Measurements from ENCODE around the gene MYO1E. TPM values are rescaled to one million over a fixed set of nuclear protein-coding genes. Genes with fewer than 3 reads are reported as not detected.

The MYO1E gene
- total and polyA plus RNA-seq, 2 of the 4 experiments (the other 2 are of a cell fraction): 13.4 to 37.3 TPM

GRCh38 chr15:59174151-59174834 lies 198.4 kb downstream of the MYO1E start:
- Histone ChIP-seq H2AFZ (replicated peaks; ENCODE audit: low read length, poor library complexity) (peak overlapping the region; percentile 60), H3K9me1 (ENCODE audit: insufficient read depth, low read length) (peaks cover 10% of the 10 kb centered on the region), H4K20me1 (ENCODE audit: insufficient read depth, low read length) (peaks cover 11% of the 10 kb centered on the region), H3K9ac (ENCODE audit: low read depth, low read length) (no peak overlapping the region), H3K9me3 (ENCODE audit: control insufficient read depth, insufficient read depth, low read length) (no peaks in the 10 kb centered on the region), H4K8ac (ENCODE audit: low read depth in 2 of 2, low read length in 2 of 2) (peak overlapping the region in 1 of 2 experiments; percentile 83; a peak in 1 of 4 replicates), H3K56ac (ENCODE audit: extremely low read depth, insufficient read depth, low read length) (no peak overlapping the region), H3K4ac (ENCODE audit: low read depth, low read length) (peak overlapping the region; percentile 74), H3K14ac (replicated peaks; ENCODE audit: low read depth, low read length) (peak overlapping the region; percentile 53; the same call in 1 of the 2 replicates), H3K18ac (ENCODE audit: low read depth, low read length) (peak overlapping the region; percentile 21; the same call in 1 of the 2 replicates), H3K27me3 (ENCODE audit: control insufficient read depth, insufficient read depth, low read length) (no peaks in the 10 kb centered on the region), H2BK20ac (ENCODE audit: low read depth, low read length) (peak overlapping the region; percentile 68; the same call in 1 of the 2 replicates), H2AK9ac (replicated peaks; ENCODE audit: low read depth, low read length, poor library complexity) (peak overlapping the region; percentile 47), H2BK5ac (ENCODE audit: low read depth, low read length, poor library complexity, severe bottlenecking) (peak overlapping the region; percentile 84), H3K4me3 (ENCODE audit: insufficient read depth, low read depth, low read length) (no peak overlapping the region), H4K5ac (ENCODE audit: low read depth, low read length) (peak overlapping the region; percentile 43; the same call in 1 of the 2 replicates), H3K4me2 (ENCODE audit: low read depth, low read length) (no peak overlapping the region), H3K79me1 (ENCODE audit: low read depth in 1 of 2, low read length in 2 of 2) (peaks cover 0 to 10% of the 10 kb centered on the region in 2 experiments; a peak in 1 of 4 replicates), H2BK120ac (ENCODE audit: low read depth, low read length) (peak overlapping the region; percentile 84), H3K23ac (ENCODE audit: low read depth, low read length) (peak overlapping the region; percentile 10; the same call in 1 of the 2 replicates), H3K36me3 (ENCODE audit: control insufficient read depth, insufficient read depth, low read length) (peaks cover 20% of the 10 kb centered on the region), H3K27ac (ENCODE audit: insufficient read depth, low read length) (peak overlapping the region; percentile 59; the same call in 1 of the 2 replicates), H2BK15ac (ENCODE audit: low read depth, low read length) (peak overlapping the region; percentile 55; the same call in 2 of the 3 replicates), H4K91ac (ENCODE audit: insufficient read depth, low read depth, low read length) (peak overlapping the region; percentile 51), H3K4me1 (ENCODE audit: control insufficient read depth, insufficient read depth, low read length) (peaks cover 17% of the 10 kb centered on the region), H2AK5ac (ENCODE audit: low read depth, low read length) (peak overlapping the region; percentile 83; the same call in 1 of the 2 replicates)
- POLR2A ChIA-PET (ENCODE audit: unreplicated experiment): interaction anchor here (0.5 kb wide), 1 partner anchor 26 kb away, joined by 6 read pairs; no protein-coding TSS in a partner anchor
- DNase-seq (peak; percentile 36), ATAC-seq (ENCODE audit: low read depth) (no peak)
- in situ Hi-C loops (cut with MboI; ENCODE audit: low sequenced_read_pairs) (loop anchor here (10.0 kb wide), 1 partner anchor 201 kb away; the partner anchor contains the start of gene MYO1E), dilution Hi-C loops (cut with HindIII; ENCODE audit: low sequenced_read_pairs, unreplicated experiment) (no loop called here), intact Hi-C loops (cut with micrococcal nuclease) (no loop called here)
- TF ChIP-seq, protein P1, sequence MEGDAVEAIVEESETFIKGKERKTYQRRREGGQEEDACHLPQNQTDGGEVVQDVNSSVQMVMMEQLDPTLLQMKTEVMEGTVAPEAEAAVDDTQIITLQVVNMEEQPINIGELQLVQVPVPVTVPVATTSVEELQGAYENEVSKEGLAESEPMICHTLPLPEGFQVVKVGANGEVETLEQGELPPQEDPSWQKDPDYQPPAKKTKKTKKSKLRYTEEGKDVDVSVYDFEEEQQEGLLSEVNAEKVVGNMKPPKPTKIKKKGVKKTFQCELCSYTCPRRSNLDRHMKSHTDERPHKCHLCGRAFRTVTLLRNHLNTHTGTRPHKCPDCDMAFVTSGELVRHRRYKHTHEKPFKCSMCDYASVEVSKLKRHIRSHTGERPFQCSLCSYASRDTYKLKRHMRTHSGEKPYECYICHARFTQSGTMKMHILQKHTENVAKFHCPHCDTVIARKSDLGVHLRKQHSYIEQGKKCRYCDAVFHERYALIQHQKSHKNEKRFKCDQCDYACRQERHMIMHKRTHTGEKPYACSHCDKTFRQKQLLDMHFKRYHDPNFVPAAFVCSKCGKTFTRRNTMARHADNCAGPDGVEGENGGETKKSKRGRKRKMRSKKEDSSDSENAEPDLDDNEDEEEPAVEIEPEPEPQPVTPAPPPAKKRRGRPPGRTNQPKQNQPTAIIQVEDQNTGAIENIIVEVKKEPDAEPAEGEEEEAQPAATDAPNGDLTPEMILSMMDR (conservative IDR thresholded peaks at IDR 0.05; ENCODE audit: low read depth, low read length): no peak
- TF ChIP-seq MAFK (IDR thresholded peaks at IDR 0.05; ENCODE audit: low read depth, low read length) (no peak), CEBPB (IDR thresholded peaks at IDR 0.05; ENCODE audit: low read depth, low read length) (no peak), RCOR1 (IDR thresholded peaks at IDR 0.05; ENCODE audit: insufficient replicate concordance, low read length) (no peak), CHD1 (IDR thresholded peaks at IDR 0.05; ENCODE audit: low read depth, low read length) (no peak), USF2 (IDR thresholded peaks at IDR 0.05; ENCODE audit: low read depth, low read length) (no peak), RAD21 (IDR thresholded peaks at IDR 0.05; ENCODE audit: low read length) (no peak), BHLHE40 (IDR thresholded peaks at IDR 0.05; ENCODE audit: low read depth, low read length) (no peak), MAZ (IDR thresholded peaks at IDR 0.05; ENCODE audit: borderline replicate concordance, low read depth, low read length) (no peak)
- CTCF ChIA-PET: interaction anchor here (1.0 to 1.9 kb wide), 5 partner anchors 25 to 319 kb away, joined by 3 to 6 read pairs (median 3); no protein-coding TSS in a partner anchor
- WGBS, 2 experiments (ENCODE audit: extremely low coverage in 2 of 2, insufficient read length in 1 of 2): no CpG with 5 or more reads among the region's 12 CpGs
- BruUV-seq (replicated peaks): no TSS peak

Data from IMR-90 (cell line).